ENCODE results near the gene C12orf75.

Gene C12orf75

DNA sequence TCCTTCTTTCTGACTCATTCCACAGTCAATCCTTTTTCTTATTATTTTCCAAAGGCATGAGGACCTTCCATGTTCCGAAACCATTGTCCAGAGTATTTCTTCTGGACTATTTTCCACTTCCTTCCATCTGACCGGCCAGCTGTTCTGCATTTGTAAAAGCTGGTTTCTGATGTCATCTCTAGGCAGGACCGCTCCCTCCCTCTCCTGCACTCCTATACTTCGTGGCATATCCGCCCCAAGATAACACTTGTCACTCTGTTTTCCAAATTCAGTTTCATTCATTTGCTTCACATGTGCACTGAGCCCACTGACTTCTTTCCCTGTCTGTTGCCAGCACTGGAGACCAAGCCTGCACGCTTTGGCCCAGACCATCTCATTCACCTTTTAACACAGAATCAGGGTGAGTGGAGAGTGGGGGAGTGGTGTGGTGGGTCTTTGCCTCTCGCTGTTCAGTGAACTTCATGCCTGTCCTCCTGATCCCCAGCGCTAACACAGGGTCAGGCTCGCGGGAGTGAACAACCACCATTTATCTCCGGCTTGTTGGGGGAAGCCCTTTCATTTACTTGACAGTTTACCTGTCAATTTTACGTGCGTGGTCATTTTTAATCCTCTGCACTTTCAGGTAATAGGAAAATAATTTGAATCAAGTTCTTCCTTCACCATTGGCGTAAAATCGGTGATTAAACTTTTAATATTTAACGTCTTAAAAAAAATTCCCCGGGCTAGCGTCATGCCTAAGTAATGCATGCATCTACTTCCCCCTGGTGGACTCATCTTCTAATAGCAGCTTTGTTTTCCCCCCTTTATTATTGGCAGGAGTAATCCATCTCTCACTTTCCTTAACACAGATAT is 52.5 kb downstream of the C12orf75 start:
- TF ChIP-seq, protein P1, sequence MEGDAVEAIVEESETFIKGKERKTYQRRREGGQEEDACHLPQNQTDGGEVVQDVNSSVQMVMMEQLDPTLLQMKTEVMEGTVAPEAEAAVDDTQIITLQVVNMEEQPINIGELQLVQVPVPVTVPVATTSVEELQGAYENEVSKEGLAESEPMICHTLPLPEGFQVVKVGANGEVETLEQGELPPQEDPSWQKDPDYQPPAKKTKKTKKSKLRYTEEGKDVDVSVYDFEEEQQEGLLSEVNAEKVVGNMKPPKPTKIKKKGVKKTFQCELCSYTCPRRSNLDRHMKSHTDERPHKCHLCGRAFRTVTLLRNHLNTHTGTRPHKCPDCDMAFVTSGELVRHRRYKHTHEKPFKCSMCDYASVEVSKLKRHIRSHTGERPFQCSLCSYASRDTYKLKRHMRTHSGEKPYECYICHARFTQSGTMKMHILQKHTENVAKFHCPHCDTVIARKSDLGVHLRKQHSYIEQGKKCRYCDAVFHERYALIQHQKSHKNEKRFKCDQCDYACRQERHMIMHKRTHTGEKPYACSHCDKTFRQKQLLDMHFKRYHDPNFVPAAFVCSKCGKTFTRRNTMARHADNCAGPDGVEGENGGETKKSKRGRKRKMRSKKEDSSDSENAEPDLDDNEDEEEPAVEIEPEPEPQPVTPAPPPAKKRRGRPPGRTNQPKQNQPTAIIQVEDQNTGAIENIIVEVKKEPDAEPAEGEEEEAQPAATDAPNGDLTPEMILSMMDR (IDR thresholded peaks at IDR 0.05), result peak; percentile 90
- H3K36me3 ChIP-seq (ENCODE audit: control insufficient read depth, insufficient read depth, low read length), result no peaks in the 10 kb centered on the region
- peak overlapping the region; percentile 56 for H3K4me2 ChIP-seq (ENCODE audit: low read length)
- H3K9ac ChIP-seq, result no peak overlapping the region
- no peaks in the 10 kb centered on the region for H3K79me2 ChIP-seq
- H3K27me3 ChIP-seq (ENCODE audit: control insufficient read depth, insufficient read depth, low read length), result no peaks in the 10 kb centered on the region
- H2AFZ ChIP-seq, result peak overlapping the region; percentile 61
- H3K27ac ChIP-seq, result no peak overlapping the region
- H3K4me1 ChIP-seq, result peaks cover 10% of the 10 kb centered on the region
- no peaks in the 10 kb centered on the region for H3K9me3 ChIP-seq (ENCODE audit: control insufficient read depth, low read length)
- no peak overlapping the region for H3K4me3 ChIP-seq (ENCODE audit: low read depth, low read length)

DNA sequence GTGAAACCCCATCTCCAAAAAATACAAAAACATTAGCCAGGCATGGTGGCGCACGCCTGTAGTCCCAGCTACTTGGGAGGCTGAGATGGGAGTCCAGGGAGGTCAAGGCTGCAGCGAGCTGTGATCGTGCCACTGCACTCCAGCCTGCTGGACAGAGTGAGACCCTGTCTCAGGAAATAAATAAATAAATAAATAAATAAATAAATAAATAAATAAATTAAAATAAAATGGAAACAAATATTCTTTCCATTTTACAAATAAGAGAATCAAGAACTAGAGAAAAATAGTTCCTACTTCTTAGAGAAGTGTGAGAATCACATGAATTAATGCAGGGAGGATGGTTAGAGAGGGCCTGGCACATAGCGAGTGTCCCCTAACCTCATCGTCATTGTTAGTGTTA is 53.7 kb downstream of the C12orf75 start:
- TF ChIP-seq, protein P1 (IDR thresholded peaks at IDR 0.05), result no peak
- H3K27me3 ChIP-seq (ENCODE audit: control insufficient read depth, insufficient read depth, low read length), result no peaks in the 10 kb centered on the region
- no peaks in the 10 kb centered on the region for H3K9me3 ChIP-seq (ENCODE audit: control insufficient read depth, low read length)
- no peaks in the 10 kb centered on the region for H3K36me3 ChIP-seq (ENCODE audit: control insufficient read depth, insufficient read depth, low read length)
- no peak overlapping the region for H3K9ac ChIP-seq
- H3K4me2 ChIP-seq (ENCODE audit: low read length), result no peak overlapping the region
- no peaks in the 10 kb centered on the region for H3K79me2 ChIP-seq
- no peak overlapping the region for H2AFZ ChIP-seq
- no peak overlapping the region for H3K4me3 ChIP-seq (ENCODE audit: low read depth, low read length)
- H3K27ac ChIP-seq, result no peak overlapping the region
- peaks cover 10% of the 10 kb centered on the region for H3K4me1 ChIP-seq

DNA sequence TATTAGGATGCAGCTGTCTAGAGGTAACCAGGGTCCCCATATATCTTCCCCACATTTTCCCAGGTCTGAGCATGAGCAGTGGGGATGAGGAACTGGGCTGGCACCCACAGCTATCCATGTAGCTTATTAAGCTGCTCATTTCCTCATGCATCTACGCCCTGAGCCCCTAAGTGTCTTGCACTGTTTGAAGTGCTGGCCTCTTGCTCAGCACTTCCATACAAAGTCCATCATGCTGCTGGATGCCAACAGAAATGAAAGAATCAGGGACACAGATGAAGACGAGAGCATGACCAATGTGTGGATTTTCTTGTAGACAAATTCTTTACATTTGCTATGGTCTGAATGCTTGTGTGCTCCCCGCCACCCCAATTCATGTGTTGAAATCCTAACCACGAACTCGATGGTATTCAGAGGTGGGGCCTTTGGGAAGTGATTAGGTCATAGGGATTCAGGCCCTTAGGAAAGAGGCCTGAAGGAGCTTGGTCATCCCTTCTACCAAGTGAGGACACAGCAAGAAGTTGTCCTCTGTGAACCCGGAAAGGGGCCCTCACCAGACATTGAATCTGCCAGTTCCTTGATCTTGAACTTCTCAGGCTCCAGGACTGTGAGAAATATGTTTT is 54.5 kb downstream of the C12orf75 start:
- Histone ChIP-seq H3K4me2 (ENCODE audit: low read length) (no peak overlapping the region), H3K4me3 (ENCODE audit: low read depth, low read length) (no peak overlapping the region), H3K9me3 (ENCODE audit: control insufficient read depth, low read length) (no peaks in the 10 kb centered on the region), H2AFZ (no peak overlapping the region), H3K27ac (no peak overlapping the region), H3K79me2 (no peaks in the 10 kb centered on the region), H3K9ac (no peak overlapping the region), H3K27me3 (ENCODE audit: control insufficient read depth, insufficient read depth, low read length) (no peaks in the 10 kb centered on the region), H3K4me1 (peaks cover 10% of the 10 kb centered on the region), H3K36me3 (ENCODE audit: control insufficient read depth, insufficient read depth, low read length) (no peaks in the 10 kb centered on the region)
- TF ChIP-seq, protein P1 (IDR thresholded peaks at IDR 0.05), result no peak

DNA sequence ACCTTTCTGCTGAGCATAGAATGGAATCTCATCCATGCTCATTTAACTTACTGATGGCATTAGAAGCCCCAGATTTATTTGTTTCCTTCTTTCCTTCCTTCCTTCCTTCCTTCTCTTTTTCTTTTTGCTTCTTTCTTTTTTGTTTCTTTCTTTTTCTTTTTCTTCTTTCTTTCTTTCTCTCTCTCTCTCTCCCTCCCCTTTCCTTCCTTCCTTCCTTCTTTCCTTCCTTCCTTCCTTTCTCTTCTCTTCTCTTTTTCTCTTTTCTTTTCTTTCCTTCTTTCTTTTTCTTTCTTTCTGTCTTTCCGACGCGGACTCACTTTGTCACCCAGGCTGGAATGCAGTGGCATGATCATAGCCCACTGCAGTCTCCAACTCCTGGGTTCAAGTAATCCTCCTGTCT is 55.9 kb downstream of the C12orf75 start:
- Histone ChIP-seq H3K79me2 (no peaks in the 10 kb centered on the region), H3K4me3 (ENCODE audit: low read depth, low read length) (no peak overlapping the region), H3K9me3 (ENCODE audit: control insufficient read depth, low read length) (no peaks in the 10 kb centered on the region), H3K27ac (no peak overlapping the region), H3K36me3 (ENCODE audit: control insufficient read depth, insufficient read depth, low read length) (no peaks in the 10 kb centered on the region), H3K27me3 (ENCODE audit: control insufficient read depth, insufficient read depth, low read length) (no peaks in the 10 kb centered on the region), H3K4me1 (peaks cover 12% of the 10 kb centered on the region), H3K9ac (no peak overlapping the region), H3K4me2 (ENCODE audit: low read length) (no peak overlapping the region), H2AFZ (no peak overlapping the region)
- TF ChIP-seq, protein P1 (IDR thresholded peaks at IDR 0.05), result no peak
